HT1080 (cell line): ENCODE measurements around the gene ANO4. TPM values are rescaled to one million over a fixed set of nuclear protein-coding genes. Genes with fewer than 3 reads are reported as not detected.
"Not testable (repeated sequence)": the region's sequence is repeated elsewhere in the genome, so short reads cannot be mapped to it uniquely, and the experiment has no call there.

Experiments used
- DNase-seq: peaks from one replicate; pipeline ENCODE4 v3.0.0-alpha.2; 2015; ENCODE audit warnings: low read depth
- total RNA-seq: library from RNA; depleted of rRNA; stranded (reverse); fragments of >200 nt; shearing (Covaris generic); gene quantifications from 2 replicates; pipeline ENCODE4 v1.2.3, GENCODE V29; 2014

Gene ANO4
- total RNA-seq, 1 experiment from 2014 or later = 0.26 TPM

DNA sequence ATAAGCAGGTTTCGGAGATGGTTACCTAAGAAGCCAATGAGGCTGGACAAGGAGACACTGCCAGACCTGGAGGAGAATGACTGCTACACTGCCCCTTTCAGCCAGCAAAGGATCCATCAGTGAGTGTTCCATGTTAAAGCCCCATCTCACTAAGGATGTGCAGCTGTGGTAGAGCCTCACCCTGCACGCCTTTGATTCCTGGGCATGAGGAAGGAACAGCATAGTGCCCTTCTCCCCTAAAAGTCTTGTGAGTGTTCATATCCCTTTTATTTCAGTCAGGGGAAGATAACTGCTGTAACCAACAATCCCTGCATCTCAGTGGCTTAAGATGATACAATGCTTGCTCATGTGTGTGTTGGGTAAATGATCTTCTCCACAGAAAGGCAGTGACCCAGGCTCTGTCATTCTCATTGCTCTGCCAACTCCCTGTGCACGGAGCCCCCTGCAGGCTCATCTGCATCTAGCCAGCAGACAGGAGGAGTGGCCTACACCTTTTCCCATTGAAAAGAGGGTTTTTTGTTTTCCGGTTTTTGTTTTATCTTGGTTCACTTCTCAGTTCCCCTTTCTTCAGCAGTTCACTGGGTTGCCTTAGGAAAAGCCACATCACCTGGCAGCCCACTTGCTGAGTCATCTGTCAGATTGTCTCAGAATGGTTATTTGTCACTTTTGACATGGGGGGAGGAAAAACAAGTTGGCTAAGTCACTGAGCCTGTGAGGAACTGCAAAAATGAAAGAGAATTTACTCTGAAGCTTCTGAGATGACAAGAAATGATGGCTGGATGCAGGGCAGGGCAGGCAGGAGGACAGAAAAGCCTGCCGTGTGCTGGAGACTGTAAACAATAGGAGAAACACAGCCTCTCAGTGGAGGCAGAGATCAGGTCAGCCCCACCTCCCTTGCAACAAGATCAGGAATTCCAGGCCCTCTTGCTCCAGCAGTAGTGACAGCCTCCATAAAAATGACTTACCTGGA, 193.3 kb downstream of the ANO4 start:
- DNase-seq = peak; percentile 77

DNA sequence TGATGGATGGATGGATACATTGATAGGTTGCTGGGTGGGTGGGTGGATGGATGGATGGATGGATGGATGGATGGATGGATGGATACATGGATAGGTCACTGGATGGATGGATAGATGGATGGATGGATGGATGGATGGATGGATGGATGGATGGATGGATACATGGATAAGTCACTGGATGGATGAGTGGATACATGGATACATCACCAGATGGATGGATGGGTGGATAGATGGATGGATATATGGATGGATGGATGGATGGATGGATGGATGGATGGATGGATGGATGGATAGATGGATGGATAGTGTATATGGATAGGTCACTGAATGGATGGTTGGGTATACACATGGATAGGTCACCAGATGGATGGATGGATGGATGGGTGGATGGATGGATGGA, 194.9 kb downstream of the ANO4 start:
- not testable (repeated sequence) for DNase-seq

DNA sequence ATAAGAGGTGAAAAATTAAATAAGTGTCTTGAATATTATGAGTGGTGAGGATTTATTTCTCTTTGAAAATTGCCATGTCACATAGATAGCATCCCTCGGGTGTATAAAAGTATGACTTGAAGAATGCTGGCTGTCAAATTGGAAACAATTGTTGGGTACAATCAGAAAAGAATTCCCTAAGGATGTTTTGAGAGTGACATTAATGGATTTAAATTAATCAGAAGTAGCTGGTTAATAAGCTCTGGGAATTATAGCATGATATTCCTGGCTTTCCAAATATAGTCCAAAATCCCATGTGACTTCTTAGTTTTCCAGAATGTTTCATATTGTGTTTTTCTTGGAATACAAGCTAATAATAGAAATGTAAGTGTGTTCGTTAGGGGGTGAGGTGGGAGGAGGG, 196.5 kb downstream of the ANO4 start:
- DNase-seq = no peak

DNA sequence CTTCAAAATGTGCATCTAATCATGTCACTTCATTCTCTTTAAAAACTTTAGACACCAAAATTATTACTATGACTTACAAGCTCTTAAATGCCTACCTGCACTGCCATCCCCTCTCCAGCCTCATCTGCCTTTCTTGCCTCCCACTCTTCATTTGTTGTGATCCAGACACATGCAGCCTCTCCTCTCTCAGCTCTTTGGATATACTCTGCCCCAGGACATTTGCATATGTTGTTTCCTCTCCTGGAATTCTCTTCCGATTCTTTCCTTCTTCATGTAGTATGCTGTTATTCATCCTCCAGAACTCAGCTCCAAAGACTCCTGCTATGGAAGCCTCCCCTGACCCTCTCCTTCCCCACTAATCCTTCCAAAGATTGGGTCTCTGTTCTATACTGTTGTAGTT, 197.6 kb downstream of the ANO4 start:
- no peak for DNase-seq

DNA sequence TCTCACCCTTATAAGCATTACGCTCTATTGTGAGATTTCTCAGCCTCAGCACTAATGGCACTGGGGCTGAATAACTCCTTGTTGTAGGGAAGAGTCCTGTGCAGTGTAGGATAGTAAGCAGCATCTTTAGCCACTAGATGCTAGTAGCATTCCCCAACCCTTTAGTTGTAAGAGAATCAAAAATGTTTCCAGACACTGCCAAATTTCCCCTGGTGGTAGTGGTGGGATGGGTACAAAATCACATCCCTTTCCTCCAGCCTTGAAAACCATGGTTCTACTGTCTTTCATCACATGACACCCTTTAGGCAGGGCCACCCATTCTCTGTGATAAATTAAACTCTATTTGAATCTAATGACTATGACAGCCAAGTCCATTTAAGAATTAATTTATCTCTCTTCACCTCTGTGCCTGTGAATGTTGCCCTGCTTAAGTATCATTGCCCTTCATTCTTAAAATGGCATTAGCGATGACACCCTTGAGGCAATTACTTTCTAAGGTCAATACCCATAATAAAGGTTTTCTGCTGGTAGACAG, 199.4 kb downstream of the ANO4 start:
- DNase-seq = no peak

DNA sequence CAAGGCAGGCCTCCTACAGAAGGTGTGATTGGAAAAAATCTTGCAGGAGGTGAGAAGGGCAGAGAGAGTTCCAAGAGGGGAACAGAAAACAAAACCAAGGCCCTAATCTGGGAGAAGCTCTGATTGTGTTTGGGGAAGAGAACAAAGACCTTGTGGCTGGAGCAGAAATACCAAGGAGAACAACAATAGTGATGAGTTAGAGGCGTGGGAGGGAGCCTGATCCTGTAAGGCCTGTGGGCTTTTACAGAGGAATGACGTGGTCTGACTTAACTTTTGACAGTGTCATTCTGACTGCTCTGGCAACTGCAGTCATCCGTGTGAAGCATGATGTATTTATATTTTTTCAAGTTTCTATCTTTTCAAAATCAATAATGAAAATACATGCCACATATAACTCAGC, 200.6 kb downstream of the ANO4 start:
- peak; percentile 41 for DNase-seq

DNA sequence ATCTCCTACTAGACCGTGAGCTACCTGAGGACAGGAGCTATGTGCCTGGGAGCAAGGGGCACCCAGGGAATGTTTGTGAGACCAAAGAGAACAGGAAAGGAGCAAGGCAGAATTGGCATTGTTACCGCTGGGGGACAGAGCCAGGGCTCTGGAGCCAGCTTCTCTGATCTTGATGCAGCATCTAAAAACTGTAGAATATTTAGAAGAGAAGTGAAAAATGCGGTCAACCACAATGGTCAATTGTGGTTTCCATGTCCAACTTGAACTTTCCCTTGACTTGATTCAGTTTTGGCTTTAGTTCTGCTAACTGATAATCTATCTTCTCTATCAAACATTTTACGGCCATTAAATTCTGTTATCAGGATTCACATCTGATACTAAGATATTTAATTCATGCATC, 201.2 kb downstream of the ANO4 start:
- no peak for DNase-seq

DNA sequence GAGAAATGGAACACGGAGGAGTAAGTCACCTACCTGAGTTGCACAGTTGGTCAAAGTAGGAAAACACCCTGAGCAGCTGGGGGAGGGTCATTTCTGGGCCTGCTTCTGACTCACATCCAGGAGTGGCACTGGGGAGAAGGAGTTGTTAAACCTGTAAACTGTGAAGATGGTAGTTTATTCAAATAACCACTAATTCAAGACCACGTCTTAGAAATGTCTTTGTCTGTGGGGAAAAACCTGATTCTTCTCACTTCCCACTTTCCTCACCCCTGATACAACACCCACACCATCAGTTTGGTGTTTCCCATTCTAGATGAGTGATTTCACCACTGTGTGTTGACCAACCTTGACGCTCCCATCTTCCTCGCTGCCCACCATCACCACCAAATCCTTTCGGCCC, 207.1 kb downstream of the ANO4 start:
- DNase-seq = no peak

DNA sequence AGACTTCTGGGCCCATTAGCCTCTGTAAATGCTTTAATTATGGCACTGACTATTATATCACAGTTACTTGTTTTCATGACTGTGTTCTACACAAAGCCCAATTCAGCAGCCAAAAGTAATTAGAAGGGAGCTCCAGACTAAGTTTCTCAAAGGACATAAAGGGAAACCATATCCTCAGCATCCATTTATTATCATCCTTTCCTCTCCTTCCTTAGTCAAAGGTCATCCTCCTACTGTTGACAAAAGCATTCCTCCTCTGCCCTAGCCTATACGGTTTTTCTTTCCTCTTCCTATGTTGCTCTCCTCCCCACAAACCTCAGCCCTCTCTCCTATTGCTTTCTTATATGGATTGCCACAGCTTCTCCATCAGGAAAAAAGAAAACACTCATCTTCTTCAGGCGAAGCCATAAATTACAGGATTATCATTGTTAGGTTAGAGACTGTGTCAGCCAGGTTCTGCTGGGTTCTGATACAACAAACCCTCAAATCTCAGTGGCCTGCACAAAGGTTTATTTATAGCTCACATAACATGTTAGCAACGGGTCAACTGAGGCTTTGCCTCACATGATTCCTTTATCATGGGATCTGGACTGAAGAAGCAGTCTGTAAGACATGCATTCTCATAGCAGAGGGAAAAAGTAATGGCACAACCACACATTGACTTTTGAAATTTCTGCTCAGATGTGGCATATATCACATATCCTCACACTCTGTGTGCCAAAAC, 208.3 kb downstream of the ANO4 start:
- no peak for DNase-seq

DNA sequence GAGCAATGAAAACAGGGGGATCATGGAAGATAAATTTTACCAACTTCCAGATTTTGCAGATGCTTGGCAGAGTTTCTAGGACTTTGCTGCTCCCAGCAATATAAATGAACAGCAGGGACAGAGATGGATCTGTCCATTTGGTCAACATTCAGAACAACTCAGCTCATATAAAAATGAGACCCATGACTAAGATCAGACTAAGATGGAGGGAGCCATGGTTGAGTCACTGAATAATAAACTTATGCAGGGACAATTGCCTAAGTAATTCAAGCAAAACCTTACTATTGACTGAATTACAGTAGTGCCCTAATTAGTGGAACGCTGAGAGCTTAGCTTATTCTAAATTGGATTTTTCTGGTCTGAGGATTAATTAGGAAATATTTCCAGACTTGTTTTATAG, 210.3 kb downstream of the ANO4 start:
- peak; percentile 7 for DNase-seq

DNA sequence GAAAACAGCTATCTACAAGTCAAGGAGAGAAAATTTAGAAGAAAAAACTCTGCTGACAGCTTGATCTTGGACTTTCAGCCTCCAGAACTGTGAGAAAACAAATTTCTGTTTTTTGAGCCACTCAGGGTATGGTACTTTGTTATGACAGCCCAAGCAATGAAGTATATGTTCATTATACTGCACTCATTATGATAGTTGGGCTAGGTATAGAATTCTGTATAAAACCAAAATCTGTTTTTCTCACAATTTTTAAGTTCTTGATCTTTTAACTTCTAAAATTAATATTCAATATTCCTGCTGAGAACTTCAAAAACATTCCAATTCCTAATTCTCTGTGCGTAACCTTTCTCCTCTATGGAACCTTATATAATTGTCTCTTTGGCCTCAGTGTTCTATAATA, 214.7 kb downstream of the ANO4 start:
- no peak for DNase-seq

DNA sequence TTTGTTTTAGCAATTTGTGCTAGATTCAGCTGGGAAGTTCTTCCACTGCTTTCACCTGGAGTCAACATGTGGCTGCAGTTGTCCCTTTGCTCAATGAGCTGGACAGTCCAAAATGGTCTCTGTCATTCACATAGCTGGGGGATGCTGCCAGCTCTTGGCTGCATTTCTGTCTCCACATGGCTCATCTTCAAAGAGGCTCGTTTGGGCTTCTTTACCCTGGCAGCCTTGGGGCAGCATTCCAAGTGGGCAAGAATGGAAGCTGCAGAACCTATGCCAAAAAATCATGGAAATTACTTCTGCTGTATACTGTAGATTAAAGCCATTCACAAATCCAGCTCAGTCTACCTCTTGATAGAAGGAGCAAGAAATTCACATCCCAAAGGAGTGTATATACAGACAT, 216.3 kb downstream of the ANO4 start:
- no peak for DNase-seq

DNA sequence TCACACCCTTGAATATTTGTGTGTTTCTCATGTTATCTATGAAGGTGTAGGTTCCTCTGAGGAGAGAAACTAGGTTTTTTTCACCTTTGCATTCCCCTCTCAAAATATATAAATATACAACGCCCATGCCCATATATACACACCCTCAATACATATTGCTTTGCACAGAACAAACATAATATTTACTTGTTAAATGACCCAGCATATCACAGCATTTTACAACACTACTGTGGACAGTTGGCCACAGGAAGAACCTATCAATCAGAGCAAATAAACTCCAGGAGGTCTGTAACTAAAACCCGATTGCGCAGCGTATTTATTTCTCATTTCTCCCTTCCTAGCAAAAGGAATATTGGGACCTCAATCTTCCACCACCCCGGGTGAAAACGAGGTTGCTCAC, 219.4 kb downstream of the ANO4 start:
- no peak for DNase-seq

DNA sequence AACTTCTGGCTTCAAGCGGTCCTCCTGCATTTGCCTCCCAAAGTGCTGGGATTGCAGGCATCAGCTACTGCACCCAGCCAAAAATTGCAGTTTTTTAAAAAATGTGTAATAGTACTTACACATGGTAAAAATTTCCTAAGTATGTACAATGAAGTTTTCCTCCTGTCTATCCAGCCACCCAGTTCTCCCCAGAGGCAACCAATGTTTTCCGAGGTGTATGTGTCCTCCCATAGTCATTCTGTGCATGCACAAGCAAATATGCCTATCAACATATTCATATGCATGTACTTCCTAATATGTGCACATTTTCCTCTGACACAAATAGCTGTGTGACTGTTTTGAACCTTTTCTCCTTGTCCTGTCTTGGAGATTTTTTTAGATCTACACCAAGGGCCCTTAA, 220.5 kb downstream of the ANO4 start:
- DNase-seq = no peak

DNA sequence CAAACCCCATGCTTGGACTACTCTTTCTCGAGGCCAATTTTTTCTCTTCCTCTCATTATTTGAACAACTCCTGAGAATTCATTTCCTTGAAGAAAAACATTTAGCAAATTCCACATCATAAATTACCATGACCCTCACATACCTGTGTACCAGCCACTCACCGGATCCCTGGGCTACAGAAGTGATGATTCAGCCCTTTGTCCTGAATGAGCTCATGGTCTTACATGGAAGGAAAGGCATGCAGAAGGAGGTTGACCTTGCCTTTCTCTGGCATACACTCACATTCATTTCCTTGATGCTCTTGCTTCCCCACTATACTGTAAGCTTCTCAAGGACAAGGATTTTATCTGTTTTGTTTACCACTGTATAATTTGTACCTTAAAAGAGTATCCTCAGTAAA, 224.0 kb downstream of the ANO4 start:
- DNase-seq = peak; percentile 95

DNA sequence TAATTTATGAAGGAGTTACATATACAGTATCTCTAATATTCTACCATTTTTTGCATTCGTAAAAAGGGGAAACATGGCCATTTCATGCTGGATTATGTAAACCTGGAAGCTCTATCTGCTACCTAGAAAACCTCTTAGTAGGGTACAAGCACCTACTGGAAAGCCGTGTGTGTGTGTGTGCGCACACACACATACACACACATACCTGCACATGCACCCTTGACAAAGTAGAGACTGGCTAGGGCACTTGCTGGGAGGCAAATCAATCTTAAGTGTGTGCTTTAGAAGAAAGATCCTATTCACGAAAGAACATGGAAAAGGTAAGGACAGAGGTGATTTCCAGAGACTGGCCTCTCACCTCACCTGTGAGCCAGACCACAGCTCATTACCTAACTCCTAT, 224.6 kb downstream of the ANO4 start:
- no peak for DNase-seq

DNA sequence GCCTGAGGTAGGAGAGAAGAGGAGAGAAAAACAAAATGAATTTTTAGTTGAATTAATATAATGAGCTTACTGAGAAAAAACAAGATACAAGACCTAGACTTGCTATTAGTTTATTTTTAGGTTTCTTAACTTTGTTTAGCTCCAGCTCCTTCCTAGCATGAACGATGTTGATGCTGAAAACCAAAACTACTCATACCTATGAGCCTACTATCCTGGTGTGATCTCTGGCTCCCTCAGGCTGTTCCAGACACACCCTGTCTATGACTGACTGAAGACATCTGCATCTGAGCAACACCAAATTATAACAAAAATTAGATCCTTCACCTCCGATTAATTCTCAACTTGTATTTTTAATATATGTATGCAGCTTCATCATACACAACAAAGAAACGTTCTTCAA, 225.1 kb downstream of the ANO4 start:
- no peak for DNase-seq

DNA sequence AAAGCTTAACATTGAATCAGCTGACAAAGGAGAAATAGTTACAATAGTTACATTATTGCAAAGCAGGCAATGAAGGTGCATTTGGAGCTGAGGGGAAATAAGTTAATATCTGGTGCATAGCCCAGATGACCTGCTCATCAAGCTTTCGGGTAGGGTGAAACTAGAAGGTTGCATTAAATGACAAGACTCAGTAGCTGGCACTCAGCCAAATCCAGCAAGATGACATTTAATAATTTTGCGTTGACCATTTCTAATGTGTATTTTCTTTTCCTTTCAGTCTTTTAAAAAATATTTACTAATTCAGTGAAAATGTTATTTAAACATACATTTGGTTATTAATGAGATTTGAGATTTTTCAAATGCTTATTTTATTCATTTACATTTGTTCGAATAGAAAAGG, 226.9 kb downstream of the ANO4 start:
- no peak for DNase-seq

DNA sequence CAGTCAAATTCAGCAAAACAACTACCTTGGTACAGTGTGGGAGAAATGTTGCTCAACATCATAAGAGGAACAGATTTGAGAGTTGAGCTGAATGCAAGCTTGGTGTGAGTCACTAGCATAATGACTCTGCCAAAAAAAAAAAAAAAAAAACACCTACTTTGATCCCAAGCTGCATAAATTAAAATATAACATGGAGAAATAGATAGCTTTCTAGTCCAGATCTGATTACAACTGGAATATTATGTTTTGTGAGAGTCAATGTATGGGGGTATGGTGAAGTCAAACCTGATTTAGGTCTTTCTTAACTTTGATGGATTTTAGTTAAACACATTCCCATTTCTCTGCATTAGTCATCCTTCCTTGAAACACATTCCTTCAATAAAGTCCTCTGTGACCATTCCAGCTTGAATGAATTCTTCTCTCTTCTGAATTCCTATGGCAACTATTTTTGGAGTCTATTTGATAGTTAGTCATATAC, 227.4 kb downstream of the ANO4 start:
- DNase-seq = peak; percentile 93

DNA sequence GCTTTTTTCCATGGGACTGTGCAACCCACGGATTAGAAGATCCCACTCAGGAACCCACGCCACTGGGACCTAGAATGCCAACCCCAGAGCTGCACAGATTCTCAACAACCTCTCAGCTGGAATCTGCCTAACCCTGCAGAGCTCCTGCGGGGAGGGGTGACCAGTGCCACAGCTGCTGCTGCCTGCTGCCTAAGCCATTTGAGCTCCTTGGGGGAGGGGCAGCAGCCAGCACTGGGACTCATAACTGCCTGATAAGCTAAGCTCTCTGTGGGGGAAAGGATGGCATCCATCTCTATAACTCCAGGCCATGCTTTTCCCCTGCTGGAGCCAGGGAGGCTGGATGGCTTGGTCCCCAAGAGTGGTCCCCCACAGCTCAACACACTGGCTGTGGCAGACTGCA, 232.6 kb downstream of the ANO4 start:
- DNase-seq = no peak

DNA sequence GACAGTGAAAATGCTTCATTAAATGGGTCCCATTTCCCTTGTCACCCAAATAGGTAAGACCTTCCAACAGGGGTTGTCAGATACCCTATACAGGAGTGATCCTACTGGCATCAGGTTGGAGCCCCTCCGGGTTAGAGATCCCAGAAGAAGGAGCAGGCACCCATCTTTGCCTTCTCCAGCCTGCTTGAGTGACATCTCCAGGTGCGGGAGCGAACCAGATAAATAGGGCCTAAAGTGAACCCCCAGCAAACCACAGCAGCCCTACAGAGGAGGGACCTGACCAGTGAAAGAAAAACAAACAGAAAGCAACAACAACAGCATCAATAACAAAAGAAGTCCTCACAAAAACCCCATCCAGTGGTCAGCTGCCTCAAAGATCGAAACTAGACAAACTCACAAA, 233.2 kb downstream of the ANO4 start:
- no peak for DNase-seq

DNA sequence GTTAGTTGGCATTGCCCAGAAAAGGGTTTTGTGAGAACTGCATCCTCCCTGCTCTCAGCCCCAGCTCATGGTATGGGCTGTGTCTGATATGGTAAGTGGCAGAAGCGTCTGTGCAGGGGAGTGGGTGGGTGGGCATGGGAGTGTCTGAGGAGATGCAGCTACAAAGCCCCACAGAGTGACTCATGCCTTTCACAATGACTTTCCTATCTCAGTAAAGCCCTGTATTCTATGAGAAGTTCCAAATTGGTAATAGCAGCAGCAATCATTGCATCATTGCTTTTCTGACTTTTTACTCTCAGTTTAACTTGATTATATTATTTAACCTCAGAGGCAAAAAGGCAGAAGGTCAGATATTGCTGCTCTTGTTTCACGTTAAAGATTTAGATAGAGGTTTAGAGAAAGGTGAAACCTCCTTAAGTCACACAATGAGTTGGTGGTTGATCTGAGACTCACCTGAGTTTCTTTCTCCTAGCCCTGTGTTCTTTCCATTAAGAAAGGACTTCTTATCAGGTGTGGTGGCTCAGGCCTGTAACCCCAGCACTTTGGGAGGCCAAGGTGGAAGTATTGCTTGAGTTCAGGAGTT, 243.8 kb downstream of the ANO4 start:
- peak; percentile 17 for DNase-seq
